ENCODE data around the gene NISCH. TPM values are rescaled to one million over a fixed set of nuclear protein-coding genes. Genes with fewer than 3 reads are reported as not detected.

NISCH gene
- total and polyA plus RNA-seq, 3 donors from 2014 or later = 166 to 327 (median 315) TPM

DNA sequence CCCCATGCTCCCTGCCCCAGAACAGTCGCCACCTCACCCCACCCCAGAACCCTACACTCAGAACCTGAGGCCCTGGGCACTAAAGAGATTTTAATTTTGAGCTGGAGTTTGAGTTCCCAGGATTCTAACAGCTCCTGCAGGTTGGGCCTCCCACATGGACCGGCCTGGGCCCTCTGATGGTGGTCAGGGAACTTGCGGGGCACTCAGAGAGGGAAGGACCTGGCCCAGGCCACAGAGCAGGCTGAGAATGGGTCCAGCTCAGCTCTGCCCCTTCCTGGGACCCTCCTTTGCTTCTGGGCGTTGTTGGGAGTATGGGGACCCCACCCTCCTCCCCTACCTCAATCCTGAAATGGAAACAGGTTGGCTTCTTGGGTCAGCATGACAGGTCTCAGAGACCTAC, 9.4 kb upstream of the NISCH start:
- WGBS, 2 donors = 99 to 100% methylated on average over 1 to 4 of the region's 4 CpGs
- peaks cover 9% of the 10 kb centered on the region for H3K4me1 ChIP-seq
- no peak for DNase-seq
- no peak for TF ChIP-seq POLR2A (IDR thresholded peaks at IDR 0.05)
- TF ChIP-seq, protein P1, sequence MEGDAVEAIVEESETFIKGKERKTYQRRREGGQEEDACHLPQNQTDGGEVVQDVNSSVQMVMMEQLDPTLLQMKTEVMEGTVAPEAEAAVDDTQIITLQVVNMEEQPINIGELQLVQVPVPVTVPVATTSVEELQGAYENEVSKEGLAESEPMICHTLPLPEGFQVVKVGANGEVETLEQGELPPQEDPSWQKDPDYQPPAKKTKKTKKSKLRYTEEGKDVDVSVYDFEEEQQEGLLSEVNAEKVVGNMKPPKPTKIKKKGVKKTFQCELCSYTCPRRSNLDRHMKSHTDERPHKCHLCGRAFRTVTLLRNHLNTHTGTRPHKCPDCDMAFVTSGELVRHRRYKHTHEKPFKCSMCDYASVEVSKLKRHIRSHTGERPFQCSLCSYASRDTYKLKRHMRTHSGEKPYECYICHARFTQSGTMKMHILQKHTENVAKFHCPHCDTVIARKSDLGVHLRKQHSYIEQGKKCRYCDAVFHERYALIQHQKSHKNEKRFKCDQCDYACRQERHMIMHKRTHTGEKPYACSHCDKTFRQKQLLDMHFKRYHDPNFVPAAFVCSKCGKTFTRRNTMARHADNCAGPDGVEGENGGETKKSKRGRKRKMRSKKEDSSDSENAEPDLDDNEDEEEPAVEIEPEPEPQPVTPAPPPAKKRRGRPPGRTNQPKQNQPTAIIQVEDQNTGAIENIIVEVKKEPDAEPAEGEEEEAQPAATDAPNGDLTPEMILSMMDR (IDR thresholded peaks at IDR 0.05) = no peak
- H3K9me3 ChIP-seq = no peaks in the 10 kb centered on the region
- no peaks in the 10 kb centered on the region for H3K27me3 ChIP-seq
- H3K4me3 ChIP-seq = no peak overlapping the region
- intact Hi-C loops (cut with DNase I; ENCODE audit: low total_unique reads) = no loop called here
- no peak overlapping the region for H3K27ac ChIP-seq
- H3K36me3 ChIP-seq (ENCODE audit: low read depth, missing control alignments) = no peaks in the 10 kb centered on the region

DNA sequence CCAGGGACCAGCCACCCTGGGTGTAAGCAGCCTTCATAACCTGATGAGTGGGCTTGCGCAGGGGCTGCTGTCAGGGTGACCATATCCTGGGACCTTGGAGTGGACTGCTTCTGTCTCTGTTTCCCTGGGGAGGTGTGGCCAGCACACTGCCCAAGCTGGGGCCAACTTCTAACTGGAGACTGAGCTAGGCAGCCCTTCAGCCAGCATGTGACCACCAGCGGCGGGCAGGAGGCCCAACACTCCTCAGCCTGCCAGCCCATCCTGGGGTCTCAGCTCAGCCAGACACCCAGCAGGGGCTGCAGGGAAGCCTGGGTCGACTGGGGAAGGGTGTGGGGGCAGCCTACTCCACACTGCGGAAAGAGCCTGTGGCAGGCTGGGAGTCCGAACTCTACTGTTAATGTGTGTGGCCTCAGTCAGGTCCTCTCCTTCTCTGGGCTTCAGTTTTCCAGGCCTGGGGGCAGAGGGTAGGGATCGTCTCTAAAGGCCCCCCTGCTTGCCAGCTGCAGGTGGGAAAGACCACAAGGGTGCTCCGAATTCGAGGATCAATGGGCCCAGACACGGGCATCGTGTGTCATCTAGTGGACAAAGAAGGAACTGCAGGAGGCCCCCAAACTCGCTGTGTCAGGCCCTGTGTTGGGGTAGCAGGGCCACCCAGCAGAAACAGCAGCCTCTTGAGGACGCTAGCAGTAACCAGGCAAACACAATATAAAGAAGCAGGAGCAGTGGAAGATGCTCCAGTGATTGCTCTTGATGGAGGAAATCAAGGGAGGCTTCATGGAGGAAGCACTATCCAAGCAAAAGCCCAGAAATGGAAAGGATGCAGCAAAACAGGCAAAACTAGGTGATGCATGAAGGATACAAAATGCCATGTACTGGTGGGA, 8.5 kb upstream of the NISCH start:
- 22 to 52% methylated on average over 6 to 13 of the region's 13 CpGs for WGBS, 2 donors
- DNase-seq = no peak

DNA sequence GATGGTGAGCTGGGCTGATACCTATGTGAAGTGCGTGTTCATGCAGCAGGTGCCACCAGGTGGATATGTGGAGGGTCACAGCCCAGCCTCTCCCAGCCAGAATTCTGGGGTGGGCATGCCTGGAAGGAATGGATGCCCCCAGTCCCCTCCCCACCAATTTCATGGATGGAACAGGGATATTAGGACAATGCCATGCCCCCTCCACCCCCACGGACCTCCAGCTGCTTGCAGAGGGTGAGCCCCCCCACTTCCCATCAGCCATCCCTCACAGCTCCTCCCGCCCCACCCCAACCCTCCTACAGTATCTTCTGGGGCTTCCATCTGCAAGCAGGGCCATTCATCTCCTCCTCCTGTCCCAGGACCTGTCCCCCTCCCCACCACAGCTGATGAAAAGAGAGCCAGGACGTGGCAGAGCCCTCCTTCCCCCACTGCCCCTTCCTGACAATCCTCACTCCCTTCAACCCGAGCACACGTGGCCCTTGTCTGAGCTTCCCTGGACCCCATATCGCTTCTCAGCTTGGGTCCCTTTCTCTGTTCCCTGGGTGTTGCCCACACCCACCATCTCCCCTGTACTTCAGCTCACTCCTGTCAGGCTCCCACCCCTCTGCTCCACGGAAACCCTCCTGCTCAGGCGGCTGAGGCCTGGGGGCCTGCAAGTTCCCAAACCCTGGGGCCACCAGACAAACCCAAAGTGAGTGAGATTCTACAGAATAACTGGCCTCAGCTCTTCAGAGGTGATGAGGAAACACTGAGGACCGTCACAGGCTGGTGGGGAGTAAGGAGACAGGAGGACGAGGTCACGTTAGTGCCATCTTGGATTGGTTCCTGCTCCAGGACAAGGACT, 7.7 kb upstream of the NISCH start:
- Histone ChIP-seq H3K9me3 (no peaks in the 10 kb centered on the region), H3K36me3 (ENCODE audit: low read depth, missing control alignments) (no peaks in the 10 kb centered on the region), H3K4me3 (no peak overlapping the region), H3K27ac (no peak overlapping the region), H3K27me3 (no peaks in the 10 kb centered on the region), H3K4me1 (peaks cover 9% of the 10 kb centered on the region)
- no peak for DNase-seq
- 83 to 84% methylated on average over 11 to 12 of the region's 12 CpGs for WGBS, 2 donors
- intact Hi-C loops (cut with DNase I; ENCODE audit: low total_unique reads) = no loop called here
- TF ChIP-seq, protein P1 (IDR thresholded peaks at IDR 0.05) = no peak
- no peak for TF ChIP-seq POLR2A (IDR thresholded peaks at IDR 0.05)

More for the DNA sequence above, 8.5 kb upstream of the NISCH start:
- Histone ChIP-seq H3K36me3 (ENCODE audit: low read depth, missing control alignments) (no peaks in the 10 kb centered on the region), H3K4me1 (peaks cover 9% of the 10 kb centered on the region), H3K9me3 (no peaks in the 10 kb centered on the region), H3K4me3 (no peak overlapping the region), H3K27me3 (no peaks in the 10 kb centered on the region), H3K27ac (no peak overlapping the region)
- intact Hi-C loops (cut with DNase I; ENCODE audit: low total_unique reads) = no loop called here
- no peak for TF ChIP-seq POLR2A (IDR thresholded peaks at IDR 0.05)
- TF ChIP-seq, protein P1 (IDR thresholded peaks at IDR 0.05) = peak; percentile 89 to 99 (median 95)

DNA sequence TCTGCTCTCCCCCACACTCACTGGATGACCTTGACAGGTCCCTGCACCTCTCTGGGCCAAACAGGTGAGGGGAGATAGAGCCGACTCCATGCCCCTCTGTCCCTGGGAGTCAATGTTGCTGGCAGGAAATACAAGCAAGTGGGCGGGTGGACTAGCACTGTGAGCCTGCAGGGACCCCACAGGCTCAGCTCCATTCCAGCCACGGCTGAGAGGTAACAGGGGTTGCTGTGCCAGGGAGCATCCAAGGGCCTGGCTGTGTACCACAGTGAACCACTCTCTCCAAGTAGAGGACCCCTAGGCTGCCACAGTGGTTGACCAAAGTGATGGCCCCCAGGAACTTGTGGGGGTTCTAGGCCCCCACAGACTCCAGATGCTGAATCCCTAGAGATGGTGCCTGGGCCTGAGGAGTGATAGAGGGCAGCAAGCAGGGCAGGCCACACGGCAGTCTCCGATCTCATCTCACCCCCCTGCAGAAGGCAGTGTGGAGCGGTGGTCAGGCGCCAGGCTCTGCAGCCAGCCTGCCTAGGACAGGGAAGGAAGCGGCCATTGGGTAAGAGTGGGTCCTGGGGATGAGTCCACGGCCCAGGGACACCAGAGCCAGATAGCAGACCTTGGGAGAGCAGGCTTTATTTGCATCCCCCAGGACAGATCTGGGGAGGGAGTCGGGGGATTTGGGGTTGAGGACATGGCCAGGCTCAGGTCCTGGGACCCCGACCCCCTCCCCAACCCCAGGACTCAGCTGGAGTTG, 4.7 kb upstream of the NISCH start:
- no peaks in the 10 kb centered on the region for H3K36me3 ChIP-seq (ENCODE audit: low read depth, missing control alignments)
- H3K9me3 ChIP-seq = no peaks in the 10 kb centered on the region
- H3K27me3 ChIP-seq = no peaks in the 10 kb centered on the region
- H3K4me3 ChIP-seq = no peak overlapping the region
- intact Hi-C loops (cut with DNase I; ENCODE audit: low total_unique reads) = no loop called here
- WGBS, 2 donors = 81% methylated on average over 11 of the region's 11 CpGs; no CpG with 5 or more reads in 1 of the 2 donors
- H3K4me1 ChIP-seq = peaks cover 24% of the 10 kb centered on the region
- no peak overlapping the region for H3K27ac ChIP-seq
- DNase-seq = no peak
- TF ChIP-seq POLR2A (IDR thresholded peaks at IDR 0.05) = no peak
- TF ChIP-seq, protein P1 (IDR thresholded peaks at IDR 0.05) = no peak

Measured in testis (tissue), 3 donors.